Left hindlimb (tissue), 1 donor: ENCODE data around the gene TFR2.

ENCODE experiments used
- DNase-seq: peaks from one replicate; pipeline ENCODE4 v3.0.0-alpha.2; 2018

The TFR2 gene

DNA sequence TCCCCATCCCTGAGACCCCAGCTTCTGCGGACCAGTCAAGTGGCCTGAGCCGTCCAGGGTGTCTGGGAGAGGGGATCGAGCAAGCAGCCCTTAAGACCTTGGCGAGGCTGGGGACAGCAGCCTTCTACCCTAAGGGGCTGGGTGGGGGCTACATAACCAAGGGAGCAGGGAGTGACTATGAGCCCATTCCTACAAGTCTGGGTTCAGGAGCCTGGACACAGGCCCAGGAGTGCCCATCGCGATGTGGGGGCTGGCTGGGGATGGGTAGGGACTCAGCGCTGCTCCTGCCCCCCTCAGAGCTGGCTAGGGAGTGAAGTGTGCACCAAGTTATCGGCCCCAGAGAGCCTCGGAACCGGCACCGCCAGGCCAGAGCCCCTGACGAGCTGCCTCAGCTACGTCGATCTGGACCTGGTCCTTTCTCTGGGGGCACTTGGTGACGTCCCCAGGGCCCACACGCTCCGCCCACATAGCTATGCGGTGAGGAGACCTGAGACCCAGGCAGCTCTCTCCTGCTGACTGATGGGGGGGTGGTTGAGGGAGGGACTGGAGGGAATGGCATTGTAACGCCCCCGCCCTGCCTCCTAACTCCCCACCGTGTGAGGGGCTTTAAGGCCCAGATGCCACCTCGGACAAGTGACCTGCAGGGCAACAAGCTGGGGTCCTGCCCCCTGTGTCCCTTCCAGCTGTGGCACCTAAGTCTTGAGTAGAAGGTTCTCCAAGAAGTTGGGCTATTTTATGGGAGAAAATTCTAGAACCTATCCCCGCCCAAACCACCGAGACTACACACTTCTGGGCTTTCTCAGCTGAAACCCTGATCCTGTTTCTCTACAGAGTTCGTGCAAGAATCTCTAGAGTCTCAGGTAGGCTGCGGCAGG is 70.2 kb downstream of the TFR2 start:
- no peak for DNase-seq
